ENCODE results near the gene REEP1.
A peak's percentile ranks its signal among the peaks of the same experiment; 100 is the strongest.

REEP1 gene

DNA sequence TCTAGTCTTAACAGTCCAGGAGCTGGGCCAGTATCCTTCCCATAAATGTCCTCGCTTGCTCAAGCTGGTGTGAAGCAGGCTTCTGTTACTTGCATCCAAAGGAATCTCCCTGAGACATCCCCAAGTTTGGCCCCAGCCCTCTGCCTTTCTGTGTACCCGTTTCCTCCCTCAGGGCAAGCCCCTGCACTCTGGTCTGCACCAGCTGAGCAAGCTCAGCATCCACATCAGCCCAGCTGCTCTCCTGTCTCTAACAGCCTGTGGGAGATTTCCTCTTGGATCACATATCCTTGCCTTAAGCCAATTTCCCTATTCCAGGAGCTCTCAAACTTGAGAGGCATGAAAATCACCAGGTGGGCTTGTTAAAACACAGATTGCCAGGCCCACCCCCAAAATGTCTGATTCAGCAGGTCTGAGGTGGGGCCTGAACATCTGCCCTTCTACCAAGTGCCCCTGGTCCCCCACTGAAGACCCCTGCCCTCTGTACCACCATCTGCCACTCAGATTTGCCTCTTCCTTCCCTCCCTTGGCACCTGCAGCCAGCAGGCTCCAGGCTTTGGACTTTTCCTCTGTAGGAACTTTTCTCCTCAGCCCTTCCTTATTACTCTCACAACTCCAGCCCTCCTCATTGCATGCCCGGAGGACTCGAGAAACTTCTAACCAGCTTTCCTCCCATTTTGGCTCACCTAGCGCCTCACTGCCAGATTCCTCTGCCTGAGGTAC, 32.1 kb downstream of the REEP1 start:
- H2BK5ac ChIP-seq (ENCODE audit: low read length): no peak overlapping the region
- H4K8ac ChIP-seq (ENCODE audit: low read depth, low read length): no peak overlapping the region
- DNase-seq: no peak
- no peak overlapping the region for H3K9ac ChIP-seq (ENCODE audit: low read length)
- H3K18ac ChIP-seq (ENCODE audit: low read length): no peak overlapping the region
- no peak overlapping the region for H3K4me2 ChIP-seq (ENCODE audit: low read length)
- no peaks in the 10 kb centered on the region for H3K79me1 ChIP-seq (ENCODE audit: low read length)
- H3K56ac ChIP-seq (ENCODE audit: low read length): no peak overlapping the region
- no peaks in the 10 kb centered on the region for H3K36me3 ChIP-seq (ENCODE audit: control insufficient read depth, insufficient read depth, low read length)
- no peak overlapping the region for H4K5ac ChIP-seq (ENCODE audit: low read length)
- no CpG with 5 or more reads among the region's 5 CpGs for WGBS (ENCODE audit: extremely low coverage, insufficient coverage, low lambda C conversion rate)
- no peak overlapping the region for H2BK120ac ChIP-seq (ENCODE audit: low read depth, low read length)
- H2BK15ac ChIP-seq (replicated peaks; ENCODE audit: low read depth): no peak overlapping the region
- H3K79me2 ChIP-seq (ENCODE audit: control insufficient read depth, insufficient read depth, low read length): no peaks in the 10 kb centered on the region
- no peaks in the 10 kb centered on the region for H3K27me3 ChIP-seq (ENCODE audit: insufficient read depth, low read length, poor library complexity)
- no peak overlapping the region for H3K27ac ChIP-seq (ENCODE audit: low read depth, low read length)
- H3K4me3 ChIP-seq (ENCODE audit: low read length): no peak overlapping the region
- no peak overlapping the region for H2AK5ac ChIP-seq (ENCODE audit: low read length)
- H3K4me1 ChIP-seq (ENCODE audit: control insufficient read depth, low read depth, low read length): no peaks in the 10 kb centered on the region
- no peak overlapping the region for H3K4ac ChIP-seq (ENCODE audit: low read depth, low read length)
- no peak overlapping the region for H3K23ac ChIP-seq (ENCODE audit: low read length)

- Histone ChIP-seq H3K36me3 (ENCODE audit: control insufficient read depth, insufficient read depth, low read length) (no peaks in the 10 kb centered on the region), H2BK120ac (ENCODE audit: low read depth, low read length) (no peak overlapping the region), H3K27me3 (ENCODE audit: insufficient read depth, low read length, poor library complexity) (no peaks in the 10 kb centered on the region), H3K79me2 (ENCODE audit: control insufficient read depth, insufficient read depth, low read length) (no peaks in the 10 kb centered on the region), H2AK5ac (ENCODE audit: low read length) (no peak overlapping the region), H3K4me1 (ENCODE audit: control insufficient read depth, low read depth, low read length) (no peaks in the 10 kb centered on the region), H4K5ac (ENCODE audit: low read length) (no peak overlapping the region), H4K8ac (ENCODE audit: low read depth, low read length) (no peak overlapping the region), H3K79me1 (ENCODE audit: low read length) (no peaks in the 10 kb centered on the region), H3K9ac (ENCODE audit: low read length) (no peak overlapping the region), H3K4ac (ENCODE audit: low read depth, low read length) (no peak overlapping the region), H3K56ac (ENCODE audit: low read length) (no peak overlapping the region), H3K4me3 (ENCODE audit: low read length) (no peak overlapping the region), H3K18ac (ENCODE audit: low read length) (no peak overlapping the region), H3K23ac (ENCODE audit: low read length) (no peak overlapping the region), H2BK15ac (replicated peaks; ENCODE audit: low read depth) (no peak overlapping the region), H2BK5ac (ENCODE audit: low read length) (no peak overlapping the region), H3K27ac (ENCODE audit: low read depth, low read length) (no peak overlapping the region), H3K4me2 (ENCODE audit: low read length) (no peak overlapping the region)
- WGBS (ENCODE audit: extremely low coverage, insufficient coverage, low lambda C conversion rate): no CpG with 5 or more reads among the region's 3 CpGs
- DNase-seq: no peak
Observed at GRCh38 chr2:86304416-86304815, 33.0 kb downstream of the REEP1 start.

DNA sequence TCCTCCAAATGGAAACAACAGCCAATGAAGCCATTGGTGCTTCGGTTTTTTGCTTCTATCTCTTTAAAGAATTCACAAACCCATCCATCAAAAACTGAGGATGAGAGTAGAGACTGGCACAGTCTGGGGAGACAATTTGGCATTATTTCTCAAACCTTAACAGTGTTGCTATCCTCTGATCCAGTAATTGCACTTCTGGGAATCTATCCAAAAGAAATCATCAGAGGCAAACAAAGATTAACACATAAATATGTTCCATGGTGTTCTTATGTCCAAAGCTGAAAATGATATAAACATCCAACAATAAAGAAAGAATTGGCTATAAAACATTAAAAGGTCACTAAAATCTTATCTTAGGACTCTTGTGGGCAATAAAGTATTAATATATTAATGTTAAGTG, 35.1 kb downstream of the REEP1 start:
- Histone ChIP-seq H3K79me2 (ENCODE audit: control insufficient read depth, insufficient read depth, low read length) (no peaks in the 10 kb centered on the region), H3K79me1 (ENCODE audit: low read length) (no peaks in the 10 kb centered on the region), H3K9ac (ENCODE audit: low read length) (no peak overlapping the region), H3K27ac (ENCODE audit: low read depth, low read length) (no peak overlapping the region), H3K23ac (ENCODE audit: low read length) (no peak overlapping the region), H3K36me3 (ENCODE audit: control insufficient read depth, insufficient read depth, low read length) (no peaks in the 10 kb centered on the region), H3K4me1 (ENCODE audit: control insufficient read depth, low read depth, low read length) (no peaks in the 10 kb centered on the region), H4K5ac (ENCODE audit: low read length) (no peak overlapping the region), H2BK15ac (replicated peaks; ENCODE audit: low read depth) (no peak overlapping the region), H2AK5ac (ENCODE audit: low read length) (no peak overlapping the region), H3K4me2 (ENCODE audit: low read length) (no peak overlapping the region), H3K4ac (ENCODE audit: low read depth, low read length) (no peak overlapping the region), H3K27me3 (ENCODE audit: insufficient read depth, low read length, poor library complexity) (no peaks in the 10 kb centered on the region), H3K4me3 (ENCODE audit: low read length) (no peak overlapping the region), H3K56ac (ENCODE audit: low read length) (no peak overlapping the region), H3K18ac (ENCODE audit: low read length) (no peak overlapping the region), H2BK120ac (ENCODE audit: low read depth, low read length) (no peak overlapping the region), H2BK5ac (ENCODE audit: low read length) (no peak overlapping the region), H4K8ac (ENCODE audit: low read depth, low read length) (no peak overlapping the region)
- WGBS (ENCODE audit: extremely low coverage, insufficient coverage, low lambda C conversion rate): no CpG with 5 or more reads among the region's 1 CpG
- DNase-seq: no peak

DNA sequence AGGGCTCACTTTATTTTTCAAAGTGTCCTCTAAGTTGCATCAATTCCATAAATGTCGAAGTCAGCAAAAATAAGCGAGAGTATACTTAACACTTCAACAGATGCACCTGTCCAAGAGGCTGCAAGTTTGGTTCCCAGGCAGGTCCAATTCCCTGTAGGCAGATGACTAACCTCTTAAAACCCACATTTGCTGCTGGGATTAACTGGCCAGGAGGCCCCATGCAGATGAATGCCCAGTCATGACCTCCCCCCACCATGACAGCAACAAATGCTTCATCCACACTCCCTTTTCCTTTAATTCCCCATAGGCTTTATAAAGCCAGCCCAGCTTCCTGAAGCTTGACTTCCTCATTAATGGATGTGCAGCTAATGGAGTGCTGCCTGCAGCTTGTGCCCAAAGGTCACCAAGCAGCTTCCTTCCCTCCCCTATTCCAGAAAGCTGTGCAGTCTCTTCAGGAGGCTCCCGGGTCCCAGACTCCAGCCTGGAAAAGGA, 35.7 kb downstream of the REEP1 start:
- H4K8ac ChIP-seq (ENCODE audit: low read depth, low read length): no peak overlapping the region
- H3K79me1 ChIP-seq (ENCODE audit: low read length): no peaks in the 10 kb centered on the region
- H3K27me3 ChIP-seq (ENCODE audit: insufficient read depth, low read length, poor library complexity): no peaks in the 10 kb centered on the region
- H3K27ac ChIP-seq (ENCODE audit: low read depth, low read length): no peak overlapping the region
- no peak for DNase-seq
- H2BK15ac ChIP-seq (replicated peaks; ENCODE audit: low read depth): no peak overlapping the region
- H3K4me1 ChIP-seq (ENCODE audit: control insufficient read depth, low read depth, low read length): no peaks in the 10 kb centered on the region
- no peak overlapping the region for H4K5ac ChIP-seq (ENCODE audit: low read length)
- H2BK5ac ChIP-seq (ENCODE audit: low read length): no peak overlapping the region
- WGBS (ENCODE audit: extremely low coverage, insufficient coverage, low lambda C conversion rate): no CpG with 5 or more reads among the region's 3 CpGs
- H3K36me3 ChIP-seq (ENCODE audit: control insufficient read depth, insufficient read depth, low read length): no peaks in the 10 kb centered on the region
- no peak overlapping the region for H3K4me3 ChIP-seq (ENCODE audit: low read length)
- no peak overlapping the region for H2AK5ac ChIP-seq (ENCODE audit: low read length)
- H3K4me2 ChIP-seq (ENCODE audit: low read length): no peak overlapping the region
- no peak overlapping the region for H3K9ac ChIP-seq (ENCODE audit: low read length)
- H3K56ac ChIP-seq (ENCODE audit: low read length): no peak overlapping the region
- no peak overlapping the region for H3K18ac ChIP-seq (ENCODE audit: low read length)
- H3K79me2 ChIP-seq (ENCODE audit: control insufficient read depth, insufficient read depth, low read length): no peaks in the 10 kb centered on the region
- no peak overlapping the region for H3K4ac ChIP-seq (ENCODE audit: low read depth, low read length)
- no peak overlapping the region for H3K23ac ChIP-seq (ENCODE audit: low read length)
- H2BK120ac ChIP-seq (ENCODE audit: low read depth, low read length): no peak overlapping the region

GRCh38 chr2:86301009-86301408, 36.4 kb downstream of the REEP1 start:
- H4K8ac ChIP-seq (ENCODE audit: low read depth, low read length): no peak overlapping the region
- H3K27me3 ChIP-seq (ENCODE audit: insufficient read depth, low read length, poor library complexity): no peaks in the 10 kb centered on the region
- H3K56ac ChIP-seq (ENCODE audit: low read length): no peak overlapping the region
- H3K4me2 ChIP-seq (ENCODE audit: low read length): no peak overlapping the region
- DNase-seq: peak; percentile 21
- no peak overlapping the region for H2AK5ac ChIP-seq (ENCODE audit: low read length)
- H3K4ac ChIP-seq (ENCODE audit: low read depth, low read length): no peak overlapping the region
- no peaks in the 10 kb centered on the region for H3K36me3 ChIP-seq (ENCODE audit: control insufficient read depth, insufficient read depth, low read length)
- H3K4me1 ChIP-seq (ENCODE audit: control insufficient read depth, low read depth, low read length): no peaks in the 10 kb centered on the region
- no peak overlapping the region for H2BK120ac ChIP-seq (ENCODE audit: low read depth, low read length)
- H3K9ac ChIP-seq (ENCODE audit: low read length): no peak overlapping the region
- no peaks in the 10 kb centered on the region for H3K79me2 ChIP-seq (ENCODE audit: control insufficient read depth, insufficient read depth, low read length)
- whole genome bisulfite sequencing (ENCODE audit: extremely low coverage, insufficient coverage, low lambda C conversion rate): no CpG with 5 or more reads among the region's 6 CpGs
- H3K18ac ChIP-seq (ENCODE audit: low read length): no peak overlapping the region
- no peak overlapping the region for H2BK15ac ChIP-seq (replicated peaks; ENCODE audit: low read depth)
- no peak overlapping the region for H3K27ac ChIP-seq (ENCODE audit: low read depth, low read length)
- no peaks in the 10 kb centered on the region for H3K79me1 ChIP-seq (ENCODE audit: low read length)
- H2BK5ac ChIP-seq (ENCODE audit: low read length): no peak overlapping the region
- H4K5ac ChIP-seq (ENCODE audit: low read length): no peak overlapping the region
- H3K4me3 ChIP-seq (ENCODE audit: low read length): no peak overlapping the region
- no peak overlapping the region for H3K23ac ChIP-seq (ENCODE audit: low read length)

DNA sequence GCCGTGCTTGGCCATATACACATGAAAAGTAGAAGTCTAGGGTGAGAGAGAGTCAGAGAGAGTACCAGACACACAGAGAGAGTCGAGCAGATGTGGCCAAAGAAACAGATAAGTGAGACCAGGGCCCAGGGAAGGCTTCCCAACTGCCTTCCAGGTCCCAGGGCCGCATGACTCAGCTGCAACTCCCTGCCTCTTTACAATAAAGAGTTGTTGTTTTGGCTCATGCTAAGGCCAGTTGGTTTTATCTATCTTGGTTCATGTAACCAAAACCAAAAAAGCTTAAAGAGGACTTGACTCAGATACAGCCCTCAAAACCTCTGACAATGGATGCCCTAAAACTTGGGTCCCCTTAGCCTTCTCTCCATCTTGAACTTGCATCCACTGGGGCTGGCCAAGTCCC, 36.9 kb downstream of the REEP1 start:
- Histone ChIP-seq H3K79me1 (ENCODE audit: low read length) (no peaks in the 10 kb centered on the region), H3K36me3 (ENCODE audit: control insufficient read depth, insufficient read depth, low read length) (no peaks in the 10 kb centered on the region), H2BK5ac (ENCODE audit: low read length) (no peak overlapping the region), H3K27me3 (ENCODE audit: insufficient read depth, low read length, poor library complexity) (no peaks in the 10 kb centered on the region), H2BK15ac (replicated peaks; ENCODE audit: low read depth) (no peak overlapping the region), H3K56ac (ENCODE audit: low read length) (no peak overlapping the region), H2AK5ac (ENCODE audit: low read length) (no peak overlapping the region), H3K18ac (ENCODE audit: low read length) (no peak overlapping the region), H3K23ac (ENCODE audit: low read length) (no peak overlapping the region), H3K4me2 (ENCODE audit: low read length) (no peak overlapping the region), H2BK120ac (ENCODE audit: low read depth, low read length) (no peak overlapping the region), H3K27ac (ENCODE audit: low read depth, low read length) (no peak overlapping the region), H3K4ac (ENCODE audit: low read depth, low read length) (no peak overlapping the region), H4K5ac (ENCODE audit: low read length) (no peak overlapping the region), H3K4me3 (ENCODE audit: low read length) (no peak overlapping the region), H3K79me2 (ENCODE audit: control insufficient read depth, insufficient read depth, low read length) (no peaks in the 10 kb centered on the region), H4K8ac (ENCODE audit: low read depth, low read length) (no peak overlapping the region), H3K4me1 (ENCODE audit: control insufficient read depth, low read depth, low read length) (no peaks in the 10 kb centered on the region), H3K9ac (ENCODE audit: low read length) (no peak overlapping the region)
- no CpG with 5 or more reads among the region's 3 CpGs for WGBS (ENCODE audit: extremely low coverage, insufficient coverage, low lambda C conversion rate)
- no peak for DNase-seq

Data from mesendoderm (in vitro differentiated cells).